Stimulated activated naive CD4-positive, alpha-beta T cell (primary cell): ENCODE results near the gene ZBED1.
"Not testable (repeated sequence)": the region's sequence is repeated elsewhere in the genome, so short reads cannot be mapped to it uniquely, and the experiment has no call there.

Source experiments
- DNase-seq, 6 experiments: peaks; one replicate each; lab custom pipeline; 2025; lab: John Stamatoyannopoulos, UW

The ZBED1 gene

GRCh38 chrX:2456091-2456490, 44.7 kb downstream of the ZBED1 start:
- DNase-seq: not testable (repeated sequence)

- DNase-seq: not testable (repeated sequence)
These were observed 46.2 kb downstream of the ZBED1 start for GRCh38 chrX:2454620-2455019.

GRCh38 chrX:2452799-2453198, 48.0 kb downstream of the ZBED1 start:
- no peak for DNase-seq

GRCh38 chrX:2452317-2452784, 48.4 kb downstream of the ZBED1 start:
- no peak for DNase-seq

GRCh38 chrX:2451501-2452316, 49.1 kb downstream of the ZBED1 start:
- no peak for DNase-seq

GRCh38 chrX:2450681-2451080, 50.1 kb downstream of the ZBED1 start:
- DNase-seq: no peak

GRCh38 chrX:2449135-2449886, 51.5 kb downstream of the ZBED1 start:
- no peak for DNase-seq

- no peak for DNase-seq
These were observed 53.3 kb downstream of the ZBED1 start for GRCh38 chrX:2447484-2447883.

- no peak for DNase-seq
These were observed 54.0 kb downstream of the ZBED1 start for GRCh38 chrX:2446815-2447214.

GRCh38 chrX:2445662-2446623, 54.8 kb downstream of the ZBED1 start:
- no peak for DNase-seq

- no peak for DNase-seq
These were observed 58.1 kb downstream of the ZBED1 start for GRCh38 chrX:2442694-2443093.

- no peak for DNase-seq
These were observed 59.3 kb downstream of the ZBED1 start for GRCh38 chrX:2441466-2441865.

- DNase-seq: no peak
These were observed 61.2 kb downstream of the ZBED1 start for GRCh38 chrX:2439613-2440012.
